HCT116 (cell line): ENCODE results near the gene FNDC3B. TPM values are rescaled to one million over a fixed set of nuclear protein-coding genes. Genes with fewer than 3 reads are reported as not detected.

Experiments used
- ATAC-seq: fragments of 200-7000 bp; cut with Tn5 transposase; 2 replicates; pipeline ENCODE4 v1.9.1; 2020; ENCODE audit warnings: mild to moderate bottlenecking, moderate library complexity
- BruUV-seq: library from RNA; stranded (reverse); fragments of 400-500 nt; replicated peaks from 2 replicates; lab custom pipeline; 2021; lab: Mats Ljungman, UMichigan
- CTCF ChIA-PET: fragments of 300-600 bp; sonication (Branson Sonifier 250); formaldehyde crosslinking; loops from one replicate; lab custom pipeline; 2021; ENCODE audit warnings: antibody characterized with exemption; lab: Charles Lee
- POLR2A ChIA-PET: fragments of 300-600, 350-600 bp; sonication (Branson Sonifier 250); formaldehyde crosslinking; loops from one replicate; lab custom pipeline; 2021; ENCODE audit warnings: antibody characterized with exemption; lab: Charles Lee
- RAD21 ChIA-PET, 2 experiments: fragments of 300-600 bp; sonication (Branson Sonifier 250); formaldehyde crosslinking; loops; one replicate each; lab custom pipeline; 2023; ENCODE audit warnings: low total read pairs in 2 of 2; ENCODE audit not compliant: uncharacterized antibody in 2 of 2, unreplicated experiment in 2 of 2, low non-redundant PET in 1 of 2; lab: Charles Lee
- DNase-seq: peaks from one replicate; pipeline ENCODE4 v3.0.0-alpha.2; 2010; ENCODE audit warnings: low read depth, low spot score
- H2AFZ ChIP-seq: fragments of 200-600 bp; shearing (Covaris generic), sonication (generic); 2 replicates; pipeline ENCODE4 v1.6.1; 2017; ENCODE audit warnings: low read depth, mixed run types, mixed read lengths, antibody characterized with exemption, low read length; ENCODE audit not compliant: poor library complexity, severe bottlenecking
- H3K27ac ChIP-seq: 2 replicates; pipeline ENCODE4 v1.5.1; 2012; ENCODE audit warnings: low read depth, low read length
- H3K27me3 ChIP-seq: fragments of 200-600 bp; sonication (generic); 2 replicates; pipeline ENCODE4 v1.6.1; 2016; ENCODE audit warnings: mixed run types, low read length, mixed read lengths; ENCODE audit not compliant: insufficient read depth
- H3K36me3 ChIP-seq, 2 experiments: fragments of 200-500 bp in 1 of 2; fragments of 200-600 bp in 1 of 2; sonication (Bioruptor generic) in 1 of 2; sonication (generic) in 1 of 2; 2 replicates each; pipeline versions ENCODE4 v1.5.1 to v1.6.1; 2014 to 2016; ENCODE audit warnings: low read length in 2 of 2, inconsistent platforms in 1 of 2, mixed read lengths in 1 of 2, mixed run types in 1 of 2; ENCODE audit not compliant: insufficient read depth in 2 of 2, control insufficient read depth in 1 of 2
- H3K4me1 ChIP-seq, 2 experiments: fragments of 200-600 bp in 1 of 2; sonication (generic) in 1 of 2; 2 replicates each; pipeline versions ENCODE4 v1.5.1 to v1.6.1; 2012 to 2017; ENCODE audit warnings: low read length in 2 of 2, inconsistent platforms in 1 of 2, mild to moderate bottlenecking in 1 of 2, mixed read lengths in 1 of 2, mixed run types in 1 of 2, moderate library complexity in 1 of 2; ENCODE audit not compliant: insufficient read depth in 2 of 2, control insufficient read depth in 1 of 2
- H3K4me2 ChIP-seq: fragments of 200-600 bp; sonication (generic); 2 replicates; pipeline ENCODE4 v1.6.1; 2017; ENCODE audit warnings: mixed run types, low read length, mixed read lengths
- H3K4me3 ChIP-seq, 2 experiments: fragments of 200-600 bp in 1 of 2; sonication (generic) in 1 of 2; replicated peaks in 1 of 2; 2 replicates each; pipeline ENCODE4 v1.5.1; 2011 to 2016; ENCODE audit warnings: low read length in 2 of 2, control low read depth in 1 of 2, low read depth in 1 of 2, mild to moderate bottlenecking in 1 of 2, mixed read lengths in 1 of 2, mixed run types in 1 of 2
- H3K79me2 ChIP-seq: fragments of 200-600 bp; sonication (generic); 2 replicates; pipeline ENCODE4 v1.6.1; 2017; ENCODE audit warnings: mild to moderate bottlenecking, mixed run types, low read length, moderate library complexity, mixed read lengths; ENCODE audit not compliant: insufficient read depth
- H3K9ac ChIP-seq: fragments of 200-600 bp; sonication (generic); 2 replicates; pipeline ENCODE4 v1.6.1; 2016; ENCODE audit warnings: low read length, mixed read lengths
- H3K9me2 ChIP-seq: fragments of 200-600 bp; sonication (generic), shearing (Covaris generic); 2 replicates; pipeline ENCODE4 v1.6.1; 2017; ENCODE audit warnings: mixed run types, mild to moderate bottlenecking, moderate library complexity; ENCODE audit not compliant: insufficient read depth
- H3K9me3 ChIP-seq, 2 experiments: fragments of 200-500 bp in 1 of 2; fragments of 200-600 bp in 1 of 2; sonication (Bioruptor generic) in 1 of 2; sonication (generic) in 1 of 2; 2 replicates each; pipeline ENCODE4 v1.6.1; 2014 to 2017; ENCODE audit warnings: low read length in 2 of 2, mixed read lengths in 2 of 2, inconsistent platforms in 1 of 2, low read depth in 1 of 2, mild to moderate bottlenecking in 1 of 2, mixed run types in 1 of 2, moderate library complexity in 1 of 2; ENCODE audit not compliant: control insufficient read depth in 1 of 2, insufficient read depth in 1 of 2
- H4K20me1 ChIP-seq: fragments of 200-600 bp; sonication (generic), shearing (Covaris generic); 2 replicates; pipeline ENCODE4 v1.6.1; 2017; ENCODE audit warnings: mixed run types, mild to moderate bottlenecking, moderate library complexity; ENCODE audit not compliant: insufficient read depth
- ATF3 ChIP-seq: IDR thresholded peaks from 2 replicates; pipeline ENCODE4 v1.6.1; 2012
- CBX3 ChIP-seq: IDR thresholded peaks from 2 replicates; pipeline ENCODE4 v1.6.1; 2012; ENCODE audit warnings: low read depth
- CEBPB ChIP-seq: IDR thresholded peaks from 2 replicates; pipeline ENCODE4 v1.6.1; 2012; ENCODE audit warnings: low read depth
- EGR1 ChIP-seq: IDR thresholded peaks from 2 replicates; pipeline ENCODE4 v1.6.1; 2012; ENCODE audit warnings: low read depth
- ELF1 ChIP-seq: IDR thresholded peaks from 2 replicates; pipeline ENCODE4 v1.6.1; 2012; ENCODE audit warnings: low read depth, borderline replicate concordance
- EZH2 ChIP-seq: fragments of 200-600 bp; sonication (generic); IDR thresholded peaks from 2 replicates; pipeline ENCODE4 v1.6.1; 2017; ENCODE audit warnings: antibody characterized with exemption, mixed run types
- EZH2phosphoT487 ChIP-seq: fragments of 200-600 bp; IDR thresholded peaks from 2 replicates; pipeline ENCODE4 v1.6.1; 2018; ENCODE audit warnings: antibody characterized with exemption, borderline replicate concordance
- FOSL1 ChIP-seq: IDR thresholded peaks from 2 replicates; pipeline ENCODE4 v1.6.1; 2012; ENCODE audit warnings: low read depth
- MAX ChIP-seq: IDR thresholded peaks from 2 replicates; pipeline ENCODE4 v1.6.1; 2012
- POLR2AphosphoS5 ChIP-seq: IDR thresholded peaks from 2 replicates; pipeline ENCODE4 v1.6.1; 2011; ENCODE audit warnings: mild to moderate bottlenecking, low read depth, low read length, moderate library complexity
- REST ChIP-seq: IDR thresholded peaks from 2 replicates; pipeline ENCODE4 v1.6.1; 2012; ENCODE audit warnings: low read depth
- SIN3A ChIP-seq: IDR thresholded peaks from 2 replicates; pipeline ENCODE4 v1.6.1; 2012; ENCODE audit warnings: low read depth
- SP1 ChIP-seq: IDR thresholded peaks from 2 replicates; pipeline ENCODE4 v1.6.1; 2012; ENCODE audit warnings: low read depth
- SRF ChIP-seq: IDR thresholded peaks from 2 replicates; pipeline ENCODE4 v1.6.1; 2012; ENCODE audit warnings: low read depth
- TCF7L2 ChIP-seq: IDR thresholded peaks from 2 replicates; pipeline ENCODE4 v1.7.0; 2011; ENCODE audit warnings: borderline replicate concordance, inconsistent platforms; ENCODE audit not compliant: insufficient read depth, insufficient read length; ENCODE audit errors: extremely low read depth
- YY1 ChIP-seq: IDR thresholded peaks from 2 replicates; pipeline ENCODE4 v1.6.1; 2011; ENCODE audit warnings: low read length, low read depth, moderate library complexity, mild to moderate bottlenecking; ENCODE audit not compliant: insufficient replicate concordance; ENCODE audit errors: extremely low read depth
- ZBTB33 ChIP-seq: IDR thresholded peaks from 2 replicates; pipeline ENCODE4 v1.6.1; 2011; ENCODE audit warnings: mild to moderate bottlenecking, low read length, moderate library complexity; ENCODE audit not compliant: insufficient replicate concordance; ENCODE audit errors: extremely low read depth
- intact Hi-C: fragments of 100-400 bp; cut with micrococcal nuclease; formaldehyde crosslinking; loops from 2 replicates; pipeline ENCODE4 v1.10.0; 2022
- total RNA-seq: library from RNA; stranded (reverse); gene quantifications from one replicate; pipeline ENCODE4 v1.2.1, GENCODE V29; 2021; ENCODE audit not compliant: unreplicated experiment

FNDC3B gene
- total RNA-seq, 1 experiment from 2014 or later: 45.7 TPM

- Histone ChIP-seq H3K36me3 (no peaks in the 10 kb centered on the region), H2AFZ (no peak overlapping the region), H4K20me1 (no peaks in the 10 kb centered on the region), H3K9me3 (no peaks in the 10 kb centered on the region), H3K4me1 (peaks cover 2 to 3% of the 10 kb centered on the region in 2 experiments; a peak in 1 of 4 replicates), H3K79me2 (peaks cover 8% of the 10 kb centered on the region; the same call in 1 of the 2 replicates), H3K9me2 (no peaks in the 10 kb centered on the region), H3K27ac (no peak overlapping the region), H3K27me3 (no peaks in the 10 kb centered on the region), H3K4me2 (no peak overlapping the region), H3K4me3 (no peak overlapping the region), H3K9ac (no peak overlapping the region)
- ATAC-seq (no peak), DNase-seq (no peak)
- intact Hi-C loops: no loop called here
- TF ChIP-seq SIN3A (no peak), ZBTB33 (no peak), POLR2AphosphoS5 (no peak), YY1 (no peak), EZH2 (no peak), ATF3 (no peak), FOSL1 (no peak), TCF7L2 (no peak), EGR1 (no peak), CEBPB (no peak), ELF1 (no peak), MAX (no peak), REST (no peak), EZH2phosphoT487 (no peak), SP1 (no peak), CBX3 (no peak), SRF (no peak)
- POLR2A ChIA-PET: no interaction called here
- no TSS peak for BruUV-seq
- RAD21 ChIA-PET: no interaction called here
- CTCF ChIA-PET: no interaction called here
Observed at GRCh38 chr3:172203522-172204258, 164.3 kb downstream of the FNDC3B start.
